Skin of body (tissue), 2 donors: Measurements from ENCODE around the gene IFNA8. TPM values are rescaled to one million over a fixed set of nuclear protein-coding genes. Genes with fewer than 3 reads are reported as not detected.
"Not testable (repeated sequence)": the region's sequence is repeated elsewhere in the genome, so short reads cannot be mapped to it uniquely, and the experiment has no call there.

Experiments
- DNase-seq: peaks from one replicate; lab custom pipeline; 2025; lab: John Stamatoyannopoulos, UW
- total RNA-seq: library from RNA; depleted of rRNA; stranded (reverse); fragments of >200 nt; gene quantifications from one replicate; pipeline ENCODE4 v1.2.3, GENCODE V29; 2014

The IFNA8 gene
- total RNA-seq, result not detected

GRCh38 chr9:21408817-21409216 is at the start of gene IFNA8:
Gene IFNA8, plus strand, starts transcription at chr9:21409117. Its CDS starts 60 bp downstream, at chr9:21409177.
- DNase-seq, result no peak

DNA sequence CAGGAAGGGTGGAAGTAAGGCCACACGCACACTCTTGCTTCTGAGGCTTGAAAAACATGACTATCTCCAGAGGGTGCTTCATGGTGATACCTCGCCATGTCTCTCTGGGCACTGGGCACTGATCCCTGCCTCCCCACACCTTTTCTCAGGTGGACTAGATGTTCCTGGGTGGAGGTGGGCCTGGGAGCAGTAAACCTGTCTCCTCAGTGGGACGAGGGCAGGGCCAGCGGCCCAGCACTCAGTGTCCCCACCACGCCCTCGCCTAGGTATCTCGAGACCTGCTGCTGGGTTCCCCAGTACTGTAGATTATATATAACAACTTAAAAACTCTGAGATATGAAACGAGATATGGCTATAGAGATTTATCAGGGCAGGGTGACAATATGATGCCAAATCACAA is 46.6 kb upstream of the IFNA8 start:
- no peak for DNase-seq

DNA sequence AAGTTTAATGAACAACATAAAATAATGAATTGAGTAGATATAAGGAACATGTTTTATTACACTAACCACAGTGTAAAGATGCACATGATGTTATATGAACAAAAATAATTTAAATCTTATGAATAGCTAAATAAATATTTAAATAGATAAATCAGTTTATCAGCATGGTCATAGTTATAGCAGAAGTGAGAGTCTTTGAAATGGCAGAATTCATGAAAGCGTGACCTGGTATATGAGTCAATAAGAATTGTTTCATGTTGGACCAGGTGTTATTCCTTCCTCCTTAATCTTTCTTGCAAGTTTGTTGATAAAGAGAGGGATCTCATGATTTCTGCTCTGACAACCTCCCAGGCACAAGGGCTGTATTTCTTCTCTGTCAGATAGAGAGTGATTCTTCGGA is 41.7 kb upstream of the IFNA8 start:
- DNase-seq, result not testable (repeated sequence)

- DNase-seq, result no peak
These were observed 41.0 kb upstream of the IFNA8 start, which contains the start of gene IFNA13 for GRCh38 chr9:21367957-21368356. Gene IFNA13, minus strand, starts transcription at chr9:21368057. Its CDS starts 47 bp downstream, at chr9:21368010.

GRCh38 chr9:21371467-21371866 is 37.5 kb upstream of the IFNA8 start:
- DNase-seq, result not testable (repeated sequence)

DNA sequence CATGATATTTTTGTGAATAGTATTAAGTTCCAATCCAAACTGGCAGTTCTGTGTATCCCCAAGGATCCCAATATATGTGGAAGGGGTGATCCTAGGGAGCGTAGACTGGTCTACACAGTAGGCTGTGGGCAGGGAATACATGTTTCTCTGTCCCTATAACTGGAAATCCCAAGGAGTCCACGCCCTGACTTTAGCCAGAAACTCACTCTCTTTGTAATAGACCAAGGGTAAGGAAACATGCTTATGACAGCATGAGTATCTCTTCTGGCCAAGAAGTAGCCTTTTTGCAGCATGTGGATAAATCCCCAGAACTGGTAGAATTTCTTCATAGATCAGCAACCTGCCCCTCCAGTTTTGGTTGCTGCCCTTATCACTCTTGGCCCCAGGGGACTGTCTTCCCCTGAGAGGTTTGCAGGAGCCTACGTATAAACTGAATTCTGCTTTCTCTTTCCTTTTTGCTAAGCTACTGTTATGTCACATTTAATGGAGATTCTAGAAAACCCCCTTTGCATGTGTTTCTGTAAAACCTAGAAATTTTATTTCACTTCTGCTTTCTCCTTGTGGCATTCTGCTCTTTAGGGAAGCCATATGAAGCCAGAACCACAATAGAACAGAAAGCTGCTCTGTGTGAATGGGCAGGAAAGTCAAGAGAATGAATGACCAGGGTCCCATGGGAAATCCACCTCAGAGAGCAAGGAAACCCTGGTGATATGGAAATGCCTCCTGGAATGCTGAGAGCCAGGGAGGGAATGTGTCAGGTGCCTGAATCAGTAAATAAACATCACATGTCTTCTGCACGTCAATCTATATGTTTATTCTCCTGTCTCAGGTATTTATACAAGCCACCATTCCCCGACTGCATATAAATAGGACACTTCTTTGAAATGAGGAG is 27.2 kb upstream of the IFNA8 start:
- no peak for DNase-seq

- no peak for DNase-seq
These were observed 25.3 kb upstream of the IFNA8 start for GRCh38 chr9:21383627-21384026.

DNA sequence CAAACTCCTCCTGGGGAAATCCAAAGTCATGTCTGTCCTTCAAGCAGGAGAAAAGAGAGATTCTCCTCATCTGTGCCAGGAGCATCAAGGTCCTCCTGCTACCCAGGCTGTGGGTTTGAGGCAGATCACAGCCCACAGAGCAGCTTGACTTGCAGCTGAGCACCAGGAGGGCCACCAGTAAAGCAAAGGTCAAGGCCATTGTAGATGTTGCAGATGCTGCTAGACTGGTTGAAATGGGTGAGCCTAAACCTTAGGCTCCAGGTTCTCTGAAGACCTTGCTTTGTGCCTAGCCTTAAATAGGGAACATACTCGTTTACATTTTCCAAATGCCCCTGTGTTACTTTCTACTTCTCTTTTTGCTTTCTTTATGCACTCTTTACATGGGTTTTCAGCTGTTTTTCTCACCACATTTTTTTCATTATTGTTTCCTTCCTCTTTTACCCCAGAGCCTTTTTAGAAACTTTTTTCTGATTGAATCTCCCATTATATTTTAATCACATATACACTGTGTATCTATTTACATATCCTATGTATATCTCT is 23.7 kb upstream of the IFNA8 start, which contains the start of gene IFNA2:
IFNA2 (minus strand) TSS at position 268 of the 540 bp plus-strand sequence; CDS start at position 199, 69 bp downstream.
- DNase-seq, result no peak

- DNase-seq, result no peak
These were observed 16.6 kb upstream of the IFNA8 start for GRCh38 chr9:21392270-21392669.

DNA sequence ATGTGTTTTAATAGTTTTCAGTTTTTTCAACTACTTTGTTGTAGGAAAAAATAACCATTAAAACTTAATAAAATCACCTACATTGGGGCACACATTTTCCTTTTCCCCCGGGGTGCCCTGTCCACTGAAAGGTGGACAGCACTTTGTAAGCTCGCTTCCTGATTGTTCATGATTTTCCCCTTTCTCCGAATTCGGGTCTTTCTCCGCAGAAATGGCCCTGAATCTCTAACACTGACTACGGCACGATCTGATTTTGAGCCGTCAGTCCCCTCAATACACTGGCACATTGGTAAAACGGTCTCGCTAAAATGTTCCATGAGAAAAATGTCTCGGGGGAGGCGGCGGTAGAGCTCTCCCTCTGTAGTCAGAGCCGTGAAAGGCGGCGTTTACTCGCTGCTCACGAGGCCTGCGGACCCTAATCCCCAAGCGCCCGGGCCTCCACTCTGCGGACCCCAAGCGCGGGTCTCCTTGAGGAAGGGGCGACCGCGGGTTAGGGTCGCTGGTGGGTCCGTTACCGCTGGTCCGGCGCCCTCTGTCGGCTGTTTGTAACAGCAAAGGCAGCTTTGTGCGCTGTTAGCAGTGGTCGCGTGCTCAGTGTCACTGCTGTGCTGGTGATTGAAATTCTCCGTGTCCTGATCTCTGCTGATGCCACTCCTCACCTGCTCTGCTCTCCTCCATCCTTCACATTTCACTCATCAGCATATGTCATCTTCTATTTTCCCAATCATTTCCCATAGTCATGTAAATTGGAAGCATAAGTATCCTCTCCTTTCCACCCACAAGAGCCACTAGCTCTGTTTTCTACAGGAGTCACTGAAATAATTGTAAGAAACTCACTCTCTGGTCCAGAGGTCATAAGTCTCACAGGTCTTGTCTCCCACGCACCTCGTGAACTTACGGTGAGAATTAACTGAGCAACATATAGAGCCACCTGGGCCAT is 12.9 kb upstream of the IFNA8 start:
- no peak for DNase-seq

DNA sequence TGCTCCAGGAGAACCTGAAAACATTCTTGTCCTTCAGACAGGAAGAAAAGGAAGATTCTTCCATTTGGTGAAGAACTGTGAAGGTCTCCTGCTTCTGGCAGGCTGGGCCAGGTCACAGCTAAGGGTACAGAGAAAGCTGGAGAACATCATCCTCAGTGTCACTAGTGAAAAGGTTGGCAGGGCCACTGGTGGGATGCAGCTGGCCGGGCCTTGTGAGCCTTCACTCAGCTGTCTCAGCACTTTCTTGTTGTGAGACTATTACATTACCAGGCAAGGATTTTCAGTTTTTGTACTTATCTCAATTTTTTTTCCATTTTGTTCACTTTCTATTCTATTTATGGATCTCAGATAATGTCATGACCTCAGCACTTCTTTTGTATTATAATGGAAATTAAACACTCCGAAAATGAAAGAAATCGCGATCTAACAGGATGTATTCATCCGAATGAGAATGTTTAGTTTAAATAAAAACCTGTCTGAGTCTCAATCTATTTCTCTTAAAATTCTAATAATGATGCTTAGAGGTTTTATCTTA is 9.9 kb upstream of the IFNA8 start:
- no peak for DNase-seq

- DNase-seq, result no peak
These were observed 9.0 kb upstream of the IFNA8 start for GRCh38 chr9:21399956-21400355.

DNA sequence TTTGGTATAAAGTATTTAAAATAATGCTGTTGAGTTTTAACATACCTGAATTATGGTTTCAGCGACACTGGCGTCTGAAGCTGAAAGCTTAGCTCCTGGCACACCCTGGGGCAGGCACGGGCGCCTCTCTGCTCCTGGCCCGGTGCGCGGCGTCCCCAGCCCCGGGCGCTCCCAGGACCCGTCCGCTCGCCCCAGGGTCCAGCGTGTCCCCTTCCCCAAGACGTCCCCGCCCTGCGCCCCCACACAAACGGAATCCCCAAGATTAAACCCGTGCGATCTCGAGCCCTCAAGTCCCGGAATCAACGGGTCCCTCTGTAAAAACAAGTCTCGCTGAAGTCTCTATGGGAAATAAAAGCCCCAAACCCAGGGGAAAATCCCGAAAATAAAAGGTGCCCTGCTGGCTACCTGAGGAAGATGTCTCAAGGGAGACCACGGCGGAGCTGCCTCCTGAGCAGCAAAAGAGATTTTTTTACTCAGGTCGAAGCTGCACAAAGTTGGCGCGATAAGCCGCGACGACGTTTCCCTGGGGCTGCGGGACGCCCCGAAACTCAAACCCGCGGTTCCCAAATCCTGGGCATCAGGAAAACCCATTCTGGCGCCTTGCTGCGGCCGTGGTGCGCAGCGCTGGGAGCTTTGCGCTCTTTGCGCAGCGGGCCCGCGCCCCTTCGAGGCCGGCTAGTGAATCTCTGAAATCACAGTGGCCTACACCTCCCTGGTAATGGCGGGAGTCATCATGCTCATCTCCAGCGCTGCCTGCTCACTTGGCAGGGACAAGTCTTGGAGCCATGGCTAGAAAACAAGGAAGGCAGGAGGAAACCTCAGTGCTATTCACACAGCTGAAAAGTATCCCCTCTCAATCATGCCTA is 6.3 kb upstream of the IFNA8 start:
- DNase-seq, result no peak

GRCh38 chr9:21404146-21404545 is 4.8 kb upstream of the IFNA8 start:
- DNase-seq, result no peak

- DNase-seq, result no peak
These were observed 3.2 kb downstream of the IFNA8 start for GRCh38 chr9:21412107-21412506.

DNA sequence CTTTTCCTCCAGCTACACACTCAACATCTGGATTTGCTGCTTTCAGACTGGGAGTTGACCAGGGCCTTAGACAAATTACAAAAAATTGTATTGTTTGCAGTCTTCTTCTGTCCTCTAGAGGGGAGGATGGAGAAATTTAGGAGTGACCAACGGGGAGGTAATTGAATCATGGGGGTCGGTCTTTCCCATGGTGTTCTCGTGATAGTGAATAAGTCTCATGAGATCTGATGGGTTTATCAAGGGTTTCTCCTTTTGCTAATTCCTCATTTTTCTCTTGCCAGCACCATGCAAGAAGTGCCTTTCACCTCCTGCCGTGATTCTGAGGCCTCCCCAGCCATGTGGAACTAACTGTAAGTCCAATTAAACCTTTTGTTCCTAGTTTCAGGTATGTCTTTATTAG is 4.2 kb downstream of the IFNA8 start:
- no peak for DNase-seq

- DNase-seq, result no peak
These were observed 4.7 kb downstream of the IFNA8 start for GRCh38 chr9:21413624-21414023.

GRCh38 chr9:21414220-21414940 is 5.5 kb downstream of the IFNA8 start:
- DNase-seq, result no peak

DNA sequence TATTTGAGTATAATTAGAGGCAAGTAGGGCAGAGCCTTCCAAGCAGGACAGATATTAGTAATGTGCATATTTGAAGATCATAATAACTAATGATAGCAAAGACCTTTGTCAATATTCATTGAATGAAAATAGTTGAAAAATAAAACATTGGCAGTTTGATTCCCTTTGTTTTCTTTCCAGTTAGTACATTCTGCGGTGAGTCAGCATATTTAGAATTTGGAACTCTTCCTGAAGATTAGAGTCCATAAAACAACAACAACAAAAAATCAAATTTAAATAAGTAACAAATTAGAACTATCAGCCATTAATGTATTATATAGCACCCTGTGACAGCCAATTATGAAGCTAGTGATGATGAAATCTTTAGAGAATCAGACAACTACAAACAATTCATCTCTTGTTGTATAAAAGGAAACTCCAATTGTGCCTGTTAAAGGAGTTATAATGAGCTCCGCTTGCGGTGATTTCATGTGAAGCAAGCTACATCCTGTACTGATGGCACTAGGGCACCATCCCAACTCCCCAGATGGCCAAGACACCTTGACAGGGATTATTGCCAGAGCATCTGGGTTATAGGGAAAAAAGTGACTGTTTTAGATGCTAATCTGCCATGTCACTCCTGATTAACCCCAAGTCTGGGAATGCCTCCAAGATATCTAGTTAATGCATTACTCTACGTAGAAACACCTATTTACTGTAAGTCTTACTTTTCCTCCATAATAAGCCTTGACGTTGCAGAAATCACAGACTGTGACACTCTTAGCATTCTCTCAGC is 6.8 kb downstream of the IFNA8 start:
- DNase-seq, result no peak
